ENCODE data around the gene REEP5. TPM values are rescaled to one million over a fixed set of nuclear protein-coding genes. Genes with fewer than 3 reads are reported as not detected.
A peak's percentile ranks its signal among the peaks of the same experiment; 100 is the strongest.

Gene REEP5
- total RNA-seq, 1 experiment from 2014 or later, result 46.2 TPM

- Mint-ChIP-seq H3K27ac (no peak overlapping the region), H3K27me3 (ENCODE audit: low read depth) (peaks cover 14% of the 10 kb centered on the region), H3K4me1 (peaks cover 12 to 20% of the 10 kb centered on the region in 2 experiments), H3K4me3 (peak overlapping the region; percentile 62 to 93; a peak in 4 of 5 replicates), H3K36me3 (ENCODE audit: insufficient read depth in 1 of 3, low read depth in 3 of 3) (peaks cover 11 to 44% (median 37%) of the 10 kb centered on the region in 3 experiments), H3K9me3 (no peaks in the 10 kb centered on the region; a peak in 1 of 5 replicates)
- H2BK15ac ChIP-seq (ENCODE audit: low read depth, low read length), result no peak overlapping the region
- H4K20me1 ChIP-seq (ENCODE audit: control insufficient read depth, insufficient read depth, insufficient read length), result no peaks in the 10 kb centered on the region
- no peak overlapping the region for H3K56ac ChIP-seq (ENCODE audit: insufficient read length, low read depth, low read length)
- H3K14ac ChIP-seq (ENCODE audit: insufficient read depth, low read length), result no peak overlapping the region
- no peak overlapping the region for H3K4ac ChIP-seq (ENCODE audit: low read depth, low read length)
- no peak overlapping the region for H3K27ac ChIP-seq (ENCODE audit: insufficient read length, low read depth, low read length)
- no peak for DNase-seq
- no peaks in the 10 kb centered on the region for H3K79me2 ChIP-seq (ENCODE audit: insufficient read depth, low read length)
- H4K5ac ChIP-seq (ENCODE audit: insufficient read length, low read depth, low read length), result no peak overlapping the region
- H2AK5ac ChIP-seq (ENCODE audit: insufficient read length, low read length), result no peak overlapping the region
- peaks cover 4% of the 10 kb centered on the region for H3K79me1 ChIP-seq (ENCODE audit: insufficient read depth, low read depth, low read length, poor library complexity, severe bottlenecking)
- no peak overlapping the region for H3K4me2 ChIP-seq (ENCODE audit: insufficient read depth, insufficient read length, low read length)
- H2BK5ac ChIP-seq (ENCODE audit: insufficient read length, low read length), result no peak overlapping the region
- no peak overlapping the region for H2AFZ ChIP-seq (ENCODE audit: low read length)
- WGBS (ENCODE audit: extremely low coverage, insufficient read length, low lambda C conversion rate), result no CpG with 5 or more reads among the region's 6 CpGs
- no peaks in the 10 kb centered on the region for H3K4me1 ChIP-seq (ENCODE audit: insufficient read depth, low read length)
- TF ChIP-seq CTCF (conservative IDR thresholded peaks at IDR 0.05), result no peak
- no peaks in the 10 kb centered on the region for H3K27me3 ChIP-seq (ENCODE audit: insufficient read depth, low read length)
- no peak overlapping the region for H4K8ac ChIP-seq (replicated peaks; ENCODE audit: insufficient read length, low read depth, low read length)
- no peaks in the 10 kb centered on the region for H3K9me3 ChIP-seq (ENCODE audit: control insufficient read depth, low read depth, low read length)
- H3K9ac ChIP-seq (ENCODE audit: extremely low read depth, insufficient read length, low read length), result no peak overlapping the region
- H2BK120ac ChIP-seq (ENCODE audit: low read depth, low read length, poor library complexity, severe bottlenecking), result no peak overlapping the region
- no peak overlapping the region for H3T11ph ChIP-seq (ENCODE audit: low read length)
- no peak overlapping the region for H4K91ac ChIP-seq (ENCODE audit: insufficient read length, low read depth, low read length)
- H3K23me2 ChIP-seq (ENCODE audit: insufficient read length, low read depth, low read length, poor library complexity, severe bottlenecking), result peaks cover 5% of the 10 kb centered on the region
- no peak overlapping the region for H2BK20ac ChIP-seq (ENCODE audit: low read depth, low read length, poor library complexity, severe bottlenecking)
- H3K18ac ChIP-seq (ENCODE audit: insufficient read length, low read depth, low read length), result no peak overlapping the region
- H3K23ac ChIP-seq (ENCODE audit: insufficient read length, low read depth, low read length), result no peak overlapping the region
- no peak overlapping the region for H2BK12ac ChIP-seq (ENCODE audit: insufficient read length, low read depth, low read length)
These were observed 2.1 kb downstream of the REEP5 start for GRCh38 chr5:112919972-112920371.
